ENCODE results near the gene PATE1.

Gene PATE1

GRCh38 chr11:125797641-125798040, 51.6 kb downstream of the PATE1 start:
- DNase-seq, result no peak
